A549 (cell line): Measurements from ENCODE around the gene SLC51A. TPM values are rescaled to one million over a fixed set of nuclear protein-coding genes. Genes with fewer than 3 reads are reported as not detected.

Experiments
- ATAC-seq, 2 experiments: fragments of 200-7000 bp in 1 of 2; fragments of >200 bp in 1 of 2; cut with Nextera tagmentation in 1 of 2; cut with Tn5 transposase in 1 of 2; 3 replicates each; pipeline versions ENCODE4 v1.8.0 to v1.9.1; 2018 to 2020; ENCODE audit warnings: mild to moderate bottlenecking in 1 of 2, moderate library complexity in 1 of 2
- CTCF ChIA-PET: fragments of 300-600 bp; sonication (Branson Sonifier 250); formaldehyde crosslinking; extraction: SDS; loops from one replicate; lab custom pipeline; 2021; ENCODE audit warnings: antibody characterized with exemption, inconsistent platforms; lab: Yijun Ruan, JAX
- POLR2A ChIA-PET: fragments of 350-600 bp; formaldehyde crosslinking; extraction: SDS; loops from one replicate; lab custom pipeline; 2021; ENCODE audit warnings: antibody characterized with exemption, inconsistent platforms; lab: Yijun Ruan, JAX
- DNase-seq, 2 experiments: peaks; one replicate each; pipeline versions ENCODE4 v3.0.0 to v3.0.0-alpha.2; 2011 to 2016; ENCODE audit warnings: low read depth in 1 of 2, low spot score in 1 of 2
- FAIRE-seq: peaks from 2 replicates; lab custom pipeline; 2011; peaks lifted over from hg19 to GRCh38; lab: Jason Lieb, UNC
- H3K27ac ChIP-seq, 2 experiments: fragments of >200 bp; sonication (Bioruptor Twin); formaldehyde crosslinking; 3 replicates each; pipeline ENCODE4 v1.5.1; 2016 to 2017
- H3K4me1 ChIP-seq: fragments of >200 bp; sonication (Bioruptor Twin); formaldehyde crosslinking; 3 replicates; pipeline ENCODE4 v1.6.1; 2016
- H3K4me2 ChIP-seq: fragments of >200 bp; sonication (Bioruptor Twin); formaldehyde crosslinking; 3 replicates; pipeline ENCODE4 v1.6.1; 2016
- H3K4me3 ChIP-seq: fragments of >200 bp; sonication (Bioruptor Twin); formaldehyde crosslinking; 3 replicates; pipeline ENCODE4 v1.5.1; 2016
- H3K9me3 ChIP-seq: fragments of >200 bp; sonication (Bioruptor Twin); formaldehyde crosslinking; 3 replicates; pipeline ENCODE4 v1.6.1; 2016
- BCL3 ChIP-seq: fragments of >200 bp; sonication (Bioruptor Twin); formaldehyde crosslinking; IDR thresholded peaks from 3 replicates; pipeline ENCODE4 v1.6.1; 2016
- CBX2 ChIP-seq: fragments of 200-600 bp; sonication (generic); IDR thresholded peaks from 2 replicates; pipeline ENCODE4 v1.6.1; 2016; ENCODE audit warnings: low read depth, mild to moderate bottlenecking, borderline replicate concordance
- CHD4 ChIP-seq: fragments of 200-600 bp; sonication (generic); IDR thresholded peaks from 2 replicates; pipeline ENCODE4 v1.6.1; 2016; ENCODE audit warnings: antibody characterized with exemption, mild to moderate bottlenecking, borderline replicate concordance
- CTCF ChIP-seq: fragments of >200 bp; sonication (Bioruptor Twin); formaldehyde crosslinking; IDR thresholded peaks from 3 replicates; pipeline ENCODE4 v1.5.1; 2016
- EHMT2 ChIP-seq: fragments of 200-600 bp; sonication (generic); IDR thresholded peaks from 2 replicates; pipeline ENCODE4 v1.6.1; 2016; ENCODE audit warnings: antibody characterized with exemption, low read depth, mild to moderate bottlenecking, moderate library complexity
- ELK1 ChIP-seq: fragments of 150-350 bp; IDR thresholded peaks from 2 replicates; pipeline ENCODE4 v1.6.1; 2014; ENCODE audit warnings: low read depth, mild to moderate bottlenecking, low read length
- EP300 ChIP-seq, 2 experiments: fragments of >200 bp; sonication (Bioruptor Twin); formaldehyde crosslinking; IDR thresholded peaks; 2 replicates in 1 of 2; 3 replicates in 1 of 2; pipeline ENCODE4 v1.6.1; 2016 to 2017
- ESRRA ChIP-seq: fragments of 150-350 bp; IDR thresholded peaks from 2 replicates; pipeline ENCODE4 v1.6.1; 2014; ENCODE audit warnings: mild to moderate bottlenecking, low read length, borderline replicate concordance
- FOSL2 ChIP-seq, 2 experiments: fragments of 450-650 bp in 1 of 2; fragments of >200 bp in 1 of 2; sonication (Bioruptor Twin) in 1 of 2; formaldehyde crosslinking; IDR thresholded peaks; 2 replicates each; pipeline versions ENCODE4 v1.5.0 to v1.6.1; 2016 to 2020; ENCODE audit warnings: mild to moderate bottlenecking in 1 of 2, moderate library complexity in 1 of 2
- GATA3 ChIP-seq: IDR thresholded peaks from 2 replicates; pipeline ENCODE4 v1.6.1; 2012; ENCODE audit warnings: borderline replicate concordance
- HEYL ChIP-seq: fragments of 250-450 bp; sonication (Bioruptor Pico); IDR thresholded peaks from 2 replicates; pipeline ENCODE4 v1.8.0; 2021; ENCODE audit warnings: mild to moderate bottlenecking, moderate library complexity
- HMGXB4 ChIP-seq: fragments of 250-450 bp; sonication (Bioruptor Pico); IDR thresholded peaks from 2 replicates; pipeline ENCODE4 v1.5.0; 2021; ENCODE audit warnings: mild to moderate bottlenecking, moderate library complexity, borderline replicate concordance
- HOXA7 ChIP-seq: fragments of 250-450 bp; sonication (Bioruptor Pico); IDR thresholded peaks from 2 replicates; pipeline ENCODE4 v1.5.0; 2020; ENCODE audit warnings: mild to moderate bottlenecking, moderate library complexity
- HOXB5 ChIP-seq: fragments of 250-450 bp; sonication (Bioruptor Pico); IDR thresholded peaks from 2 replicates; pipeline ENCODE4 v1.5.0; 2020; ENCODE audit warnings: mild to moderate bottlenecking, moderate library complexity
- NFE2L2 ChIP-seq: fragments of 150-350 bp; conservative IDR thresholded peaks from 2 replicates; pipeline ENCODE4 v1.6.1; 2014; ENCODE audit warnings: low read length
- PHF8 ChIP-seq: fragments of 200-600 bp; sonication (generic); IDR thresholded peaks from 2 replicates; pipeline ENCODE4 v1.6.1; 2016; ENCODE audit warnings: low read depth, mild to moderate bottlenecking, antibody characterized with exemption, moderate library complexity, borderline replicate concordance
- RAD21 ChIP-seq, 2 experiments: fragments of >200 bp in 1 of 2; sonication (Bioruptor Twin) in 1 of 2; formaldehyde crosslinking in 1 of 2; IDR thresholded peaks in 1 of 2; conservative IDR thresholded peaks in 1 of 2; 2 replicates in 1 of 2; 3 replicates in 1 of 2; pipeline ENCODE4 v1.6.1; 2012 to 2018; ENCODE audit warnings: inconsistent platforms in 1 of 2
- ZFP36 ChIP-seq: fragments of 450-650 bp; IDR thresholded peaks from 2 replicates; pipeline ENCODE4 v1.6.1; 2014; ENCODE audit warnings: borderline replicate concordance; ENCODE audit not compliant: partially characterized antibody
- ZSCAN20 ChIP-seq: fragments of 250-450 bp; sonication (Bioruptor Pico); IDR thresholded peaks from 2 replicates; pipeline ENCODE4 v1.8.0; 2022; ENCODE audit warnings: mild to moderate bottlenecking, moderate library complexity
- WGBS: methylation state at CpG from one replicate; pipeline ENCODE4 v1.1.6; 2017; ENCODE audit errors: missing lambda C conversion rate; 5-methylcytosine and 5-hydroxymethylcytosine counted together
- polyA plus RNA-seq, 4 experiments: library from polyadenylated mRNA; depleted of rRNA in 3 of 4; stranded (reverse); fragments of >200 nt; fragmentation: RNase III in 1 of 4; extraction: RNeasy Plus Mini Kit Qiagen cat#74134 plus additional on column Dnase treatment in 1 of 4; gene quantifications; 2 replicates in 3 of 4; 3 replicates in 1 of 4; pipeline ENCODE4 v1.2.3, GENCODE V29; 2011 to 2017

SLC51A gene
- polyA plus RNA-seq, 2 of the 4 experiments (the other 2 are of a cell fraction) = not detected

GRCh38 chr3:196235452-196236122 lies 19.3 kb downstream of the SLC51A start:
- ChIA-PET CTCF (interaction anchor here (1.2 to 1.5 kb wide), 4 partner anchors 8 to 162 kb away, joined by 3 to 5 read pairs (median 3); no protein-coding TSS in a partner anchor), POLR2A (interaction anchor here (0.5 kb wide), 1 partner anchor 76 kb away, joined by 3 read pairs; no protein-coding TSS in a partner anchor)
- no peak for TF ChIP-seq EHMT2
- no peak for TF ChIP-seq CTCF
- no peak for TF ChIP-seq PHF8
- no peak for TF ChIP-seq CHD4
- no peak for TF ChIP-seq ESRRA
- TF ChIP-seq FOSL2 (IDR thresholded peaks at IDR 0.05) = no peak
- TF ChIP-seq FOSL2 (CRISPR knock-in tag; IDR thresholded peaks at IDR 0.05) = no peak
- no peak for TF ChIP-seq CBX2
- no peak for TF ChIP-seq RAD21 (conservative IDR thresholded peaks at IDR 0.05 in 1 of 2, IDR thresholded peaks at IDR 0.05 in 1 of 2)
- TF ChIP-seq ELK1 = no peak
- TF ChIP-seq HOXB5 (CRISPR knock-in tag) = no peak
- no peak for TF ChIP-seq HOXA7 (CRISPR knock-in tag)
- no peak for TF ChIP-seq BCL3
- no peak for TF ChIP-seq ZSCAN20
- TF ChIP-seq HEYL (CRISPR knock-in tag) = no peak
- TF ChIP-seq HMGXB4 (CRISPR knock-in tag) = no peak
- TF ChIP-seq ZFP36 = no peak
- H3K4me3 ChIP-seq = no peak overlapping the region
- DNase-seq (no peak), FAIRE-seq (no peak), ATAC-seq (no peak)
- no peak overlapping the region for H3K27ac ChIP-seq
- H3K9me3 ChIP-seq = no peaks in the 10 kb centered on the region
- WGBS = 87% methylated on average over 12 of the region's 12 CpGs
- no peaks in the 10 kb centered on the region for H3K4me1 ChIP-seq
- no peak overlapping the region for H3K4me2 ChIP-seq

- no peak for ATAC-seq
- H3K4me1 ChIP-seq = no peaks in the 10 kb centered on the region
- ChIA-PET CTCF (interaction anchor here (1.2 to 1.3 kb wide), 2 partner anchors 9 to 163 kb away, joined by 3 read pairs; no protein-coding TSS in a partner anchor), POLR2A (no interaction called here)
- DNase-seq = no peak
- no peak overlapping the region for H3K4me2 ChIP-seq
- TF ChIP-seq EP300 (IDR thresholded peaks at IDR 0.05) (no peak), RAD21 (conservative IDR thresholded peaks at IDR 0.05 in 1 of 2, IDR thresholded peaks at IDR 0.05 in 1 of 2) (no peak), NFE2L2 (no peak), GATA3 (no peak)
- H3K9me3 ChIP-seq = no peaks in the 10 kb centered on the region
- 94% methylated on average over 8 of the region's 8 CpGs for WGBS
- no peak overlapping the region for H3K27ac ChIP-seq
- FAIRE-seq = no peak
- H3K4me3 ChIP-seq = no peak overlapping the region
Observed at GRCh38 chr3:196236223-196236622, 19.9 kb downstream of the SLC51A start.
